HL-60 (cell line): Measurements from ENCODE around the gene CHAF1A.
A peak's percentile ranks its signal among the peaks of the same experiment; 100 is the strongest.

ENCODE experiments used
- DNase-seq, 2 experiments: peaks; one replicate each; pipeline ENCODE4 v3.0.0-alpha.2; 2010 to 2020; ENCODE audit warnings: low read depth in 1 of 2, low spot score in 1 of 2
- H3K27ac ChIP-seq: fragments of 250-450 bp; sonication (Bioruptor Pico); replicated peaks from 2 replicates; pipeline ENCODE4 v1.5.1; 2020; ENCODE audit warnings: mild to moderate bottlenecking, moderate library complexity
- H3K27me3 ChIP-seq: fragments of 250-450 bp; sonication (Bioruptor Pico); 2 replicates; pipeline ENCODE4 v1.5.1; 2021; ENCODE audit warnings: mild to moderate bottlenecking, moderate library complexity; ENCODE audit not compliant: insufficient read depth, poor library complexity, severe bottlenecking
- H3K4me3 ChIP-seq: replicated peaks from 2 replicates; pipeline ENCODE4 v1.5.1; 2011; ENCODE audit warnings: mild to moderate bottlenecking, control low read depth, low read length; ENCODE audit not compliant: insufficient read depth
- CTCF ChIP-seq: IDR thresholded peaks from one replicate; pipeline ENCODE4 v1.5.1; 2011; ENCODE audit warnings: low read length, control low read depth, inconsistent platforms; ENCODE audit not compliant: insufficient read depth
- GABPA ChIP-seq: IDR thresholded peaks from 2 replicates; pipeline ENCODE4 v1.6.1; 2012; ENCODE audit warnings: low read depth
- POLR2AphosphoS5 ChIP-seq: IDR thresholded peaks from 2 replicates; pipeline ENCODE4 v1.6.1; 2012; ENCODE audit warnings: low read depth
- REST ChIP-seq: IDR thresholded peaks from 2 replicates; pipeline ENCODE4 v1.6.1; 2012; ENCODE audit warnings: low read depth; ENCODE audit not compliant: insufficient replicate concordance
- SPI1 ChIP-seq: IDR thresholded peaks from 2 replicates; pipeline ENCODE4 v1.6.1; 2012; ENCODE audit warnings: low read depth, mild to moderate bottlenecking, borderline replicate concordance

CHAF1A gene

GRCh38 chr19:4361152-4362046, 41.0 kb upstream of the CHAF1A start:
- Histone ChIP-seq H3K4me3 (no peak overlapping the region), H3K27me3 (no peaks in the 10 kb centered on the region), H3K27ac (no peak overlapping the region)
- DNase-seq: no peak
- TF ChIP-seq GABPA (no peak), POLR2AphosphoS5 (no peak), CTCF (no peak), SPI1 (no peak), REST (no peak)

GRCh38 chr19:4362101-4362828, 40.2 kb upstream of the CHAF1A start:
- no peak overlapping the region for H3K4me3 ChIP-seq
- TF ChIP-seq POLR2AphosphoS5 (no peak), SPI1 (no peak), GABPA (no peak), REST (no peak), CTCF (no peak)
- no peak for DNase-seq
- no peak overlapping the region for H3K27ac ChIP-seq
- H3K27me3 ChIP-seq: no peaks in the 10 kb centered on the region

GRCh38 chr19:4362831-4363545, 39.5 kb upstream of the CHAF1A start:
- no peak overlapping the region for H3K27ac ChIP-seq
- TF ChIP-seq REST (no peak), GABPA (no peak), SPI1 (no peak), CTCF (peak; percentile 15), POLR2AphosphoS5 (0 out of 2 replicates have a peak, but pooled peaks have one; percentile 17)
- H3K4me3 ChIP-seq: no peak overlapping the region
- H3K27me3 ChIP-seq: no peaks in the 10 kb centered on the region
- no peak for DNase-seq
